Stimulated activated CD4-positive, alpha-beta T cell treated with anti-CD3 and anti-CD28 coated beads, Interleukin-4, amount 100 ng/mL, for 48 hours (primary cell): Measurements from ENCODE around the gene ST6GALNAC6.
"Not testable (repeated sequence)": the region's sequence is repeated elsewhere in the genome, so short reads cannot be mapped to it uniquely, and the experiment has no call there.

Source experiments
- DNase-seq, 2 donors: peaks; one replicate each; pipeline ENCODE4 v3.0.0-alpha.2; 2020; ENCODE audit warnings: low read depth in 2 of 2

Gene ST6GALNAC6

GRCh38 chr9:127873886-127874285 lies 25.5 kb downstream of the ST6GALNAC6 start:
- no peak for DNase-seq

- no peak for DNase-seq
Observed at GRCh38 chr9:127873223-127873691, 26.1 kb downstream of the ST6GALNAC6 start.

- DNase-seq = no peak
Observed at GRCh38 chr9:127872369-127873222, 26.8 kb downstream of the ST6GALNAC6 start.

- no peak for DNase-seq
Observed at GRCh38 chr9:127871531-127871930, 27.9 kb downstream of the ST6GALNAC6 start.

DNA sequence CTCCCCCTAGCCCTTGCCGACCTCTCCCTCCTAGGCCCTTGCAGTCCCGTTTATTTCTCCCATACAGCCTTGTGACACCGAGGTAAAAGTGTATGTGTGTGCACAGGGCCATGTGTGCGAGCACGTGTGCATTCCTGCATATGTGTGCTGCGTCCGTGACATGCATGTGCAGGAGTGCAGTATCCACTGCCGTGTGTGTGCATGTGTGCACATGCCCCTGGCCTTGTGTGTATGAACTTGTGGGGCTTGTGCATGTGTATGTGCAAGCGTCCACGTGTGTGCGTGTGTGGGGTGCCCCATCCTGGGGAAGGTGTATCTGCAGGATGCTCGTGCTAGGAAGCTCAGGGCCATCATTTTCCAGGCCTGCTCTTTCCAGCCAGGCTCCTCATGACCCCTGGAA lies 28.5 kb downstream of the ST6GALNAC6 start:
- DNase-seq = no peak

GRCh38 chr9:127870153-127870491 lies 29.3 kb downstream of the ST6GALNAC6 start:
- not testable (repeated sequence) for DNase-seq

- DNase-seq = peak; percentile 79 to 87
Observed at GRCh38 chr9:127869310-127870152, 29.9 kb downstream of the ST6GALNAC6 start.

DNA sequence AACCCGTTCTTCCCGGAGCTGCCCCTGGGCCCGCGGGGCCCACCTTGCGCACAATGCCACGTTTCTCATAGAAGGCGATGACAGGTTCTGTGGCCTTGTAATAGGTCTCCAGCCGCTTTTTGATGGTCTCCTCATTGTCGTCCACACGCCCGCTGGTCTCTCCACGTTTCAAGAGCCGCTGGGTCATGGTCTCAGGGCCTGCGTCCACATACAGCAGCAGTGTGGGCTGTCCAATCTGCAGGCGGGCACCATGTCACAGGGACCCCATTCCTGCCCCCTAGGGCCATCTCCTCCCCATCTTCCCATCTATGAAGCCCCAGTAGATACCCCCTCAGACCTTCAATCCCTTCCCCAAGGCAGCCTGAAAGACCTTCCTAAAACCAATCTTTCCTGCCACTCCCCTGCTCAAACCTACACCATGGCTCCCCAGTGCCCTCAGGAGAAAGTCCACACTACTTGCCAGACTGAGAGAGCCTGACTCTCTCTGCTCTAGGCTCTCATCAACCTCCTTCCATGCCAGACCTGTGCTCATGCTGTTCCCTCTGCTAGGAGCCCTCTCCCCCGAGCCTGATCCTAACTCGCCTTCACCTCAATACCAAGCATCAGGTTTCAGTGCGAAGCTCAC lies 31.0 kb downstream of the ST6GALNAC6 start:
- no peak for DNase-seq

GRCh38 chr9:127867356-127868277 lies 31.8 kb downstream of the ST6GALNAC6 start:
- DNase-seq = no peak

DNA sequence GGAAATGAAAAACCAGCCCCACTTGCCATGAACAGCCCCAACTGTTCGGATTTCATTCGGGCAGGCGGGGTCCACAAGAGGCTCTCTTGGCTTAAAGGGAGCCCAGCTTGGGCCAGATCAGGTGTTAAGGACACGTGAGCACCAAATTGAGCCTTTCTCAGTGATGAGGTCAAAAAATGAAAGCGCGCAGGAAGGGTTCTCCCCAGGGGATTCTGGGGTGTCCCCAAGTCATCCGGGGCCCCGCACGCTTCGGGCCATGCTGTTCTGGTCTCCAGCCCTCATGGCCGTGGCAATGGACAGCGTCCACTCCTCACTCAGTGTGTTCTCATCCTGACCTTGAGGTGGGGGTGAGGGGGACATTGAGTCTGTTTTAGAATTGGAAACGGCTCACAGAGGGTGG lies 32.9 kb downstream of the ST6GALNAC6 start:
- no peak for DNase-seq

DNA sequence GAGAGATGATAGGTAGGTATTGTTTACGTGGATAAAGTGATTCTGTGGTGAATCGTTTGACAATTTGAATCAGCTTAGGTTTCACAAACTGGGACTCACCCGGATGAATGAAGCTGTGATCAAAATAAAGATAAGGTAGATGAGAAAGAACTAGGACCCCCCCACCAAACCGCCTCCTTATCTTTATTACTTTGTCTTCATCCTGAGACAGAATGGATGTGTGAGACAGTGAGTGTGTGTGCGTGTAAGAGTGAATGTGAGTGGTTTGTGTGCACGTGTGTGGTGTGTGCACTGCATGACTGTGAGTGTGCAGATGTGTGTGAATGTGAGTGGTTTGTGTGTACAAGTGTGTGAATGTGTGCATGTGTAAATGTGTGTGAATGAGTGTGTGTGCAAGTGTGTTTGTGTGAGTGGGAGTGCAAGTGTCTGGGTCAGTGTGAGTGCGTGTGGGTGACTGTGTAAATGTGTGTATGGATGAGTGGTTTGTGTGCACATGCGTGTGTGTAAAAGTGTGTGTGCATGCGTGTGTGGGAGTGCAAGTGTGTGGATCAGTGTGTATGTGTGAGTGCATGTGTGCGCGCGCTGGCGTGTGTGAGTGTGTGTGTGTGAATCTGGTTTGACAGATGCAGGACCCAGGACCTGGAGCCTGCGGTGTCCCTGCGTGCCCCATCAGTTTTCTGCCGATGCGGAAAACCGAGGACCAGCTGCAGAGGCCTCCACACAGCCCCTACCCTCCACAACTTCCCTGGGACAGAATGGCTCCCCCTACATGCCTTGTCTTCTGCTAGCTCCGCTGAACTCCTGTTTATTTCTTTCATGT lies 33.5 kb downstream of the ST6GALNAC6 start:
- DNase-seq = no peak

- DNase-seq = no peak
Observed at GRCh38 chr9:127863191-127863621, 36.2 kb downstream of the ST6GALNAC6 start.

DNA sequence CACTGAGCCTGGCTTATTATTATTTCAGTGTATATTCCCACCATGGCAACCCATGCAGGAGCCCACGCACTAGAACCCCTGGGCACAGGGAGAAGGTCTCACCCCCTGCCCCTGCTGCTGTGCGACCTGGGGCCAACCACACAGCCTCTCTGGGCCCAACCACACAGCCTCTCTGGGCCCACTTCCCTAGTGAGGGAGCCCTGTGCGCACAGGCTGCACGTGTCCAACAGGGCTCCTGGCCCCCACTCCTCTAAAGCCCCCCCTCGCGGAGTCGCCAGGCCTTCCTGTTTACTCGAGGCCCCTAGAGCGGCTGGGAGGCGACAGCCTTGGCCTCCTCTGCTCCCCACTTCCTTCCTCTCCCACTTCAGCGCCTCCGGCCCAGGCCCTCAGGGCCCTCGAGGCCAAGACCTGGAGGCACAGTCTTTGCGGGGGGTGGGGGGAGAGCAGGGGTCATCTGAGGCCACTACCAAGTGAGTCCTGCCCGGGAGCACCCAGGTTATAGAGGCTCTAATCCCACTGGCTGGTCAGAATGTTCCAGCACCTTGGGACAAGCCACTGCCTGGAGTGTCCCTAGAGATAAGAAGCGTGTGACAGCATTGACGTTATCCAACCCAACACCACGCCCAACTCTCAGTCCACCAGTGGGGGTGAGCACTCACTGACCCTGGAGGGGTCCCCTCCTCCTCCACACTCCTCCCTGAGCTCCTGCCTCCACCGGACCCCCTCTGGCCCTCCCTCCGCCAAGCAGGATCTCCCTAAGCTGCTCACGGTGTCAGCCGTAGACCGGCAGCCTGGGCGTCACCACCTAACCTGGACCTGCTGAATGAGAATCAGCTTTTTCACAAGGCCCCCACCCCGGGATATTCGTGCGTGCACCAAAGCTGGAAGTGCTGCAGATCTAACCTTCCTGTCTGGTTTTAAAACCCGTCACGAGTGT lies 37.1 kb downstream of the ST6GALNAC6 start:
- no peak for DNase-seq

DNA sequence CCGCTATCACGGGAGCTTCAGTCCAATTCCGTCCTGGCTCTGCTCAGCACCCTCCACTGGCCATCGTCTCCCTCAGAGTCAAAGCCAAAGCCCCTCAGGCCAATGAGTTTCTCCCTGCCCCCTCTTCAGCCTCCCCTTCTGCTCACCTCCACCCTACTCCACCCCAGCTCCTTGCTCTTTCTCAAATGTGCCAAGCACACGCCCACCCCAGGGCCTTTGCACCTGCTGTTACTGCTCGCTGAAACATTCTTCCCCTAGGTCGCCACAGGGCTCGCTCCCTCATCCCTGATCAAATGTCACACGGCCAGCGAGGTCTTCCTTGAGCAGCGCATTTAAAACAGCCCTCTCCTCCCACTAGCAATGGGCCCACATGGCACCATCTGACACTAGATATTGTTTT lies 38.6 kb downstream of the ST6GALNAC6 start:
- no peak for DNase-seq

DNA sequence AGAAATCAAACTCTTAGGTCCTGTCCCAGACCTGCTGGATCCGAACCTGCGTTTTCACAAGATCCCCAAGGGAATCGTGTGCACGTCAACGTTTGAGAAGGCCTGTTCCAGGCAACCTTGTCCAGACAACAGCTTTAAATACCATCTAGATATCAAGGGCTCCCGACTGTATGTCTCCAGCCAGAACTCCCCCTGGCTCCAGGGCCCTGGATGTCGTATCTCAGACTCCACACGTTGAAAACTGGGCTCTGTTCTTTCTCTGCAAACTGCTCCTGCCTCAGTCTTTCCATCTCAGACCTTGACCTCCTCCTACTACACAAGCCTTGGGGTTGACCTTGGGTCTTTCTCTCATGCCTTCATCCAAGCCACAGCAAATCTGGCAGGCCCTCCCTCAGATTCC lies 39.1 kb downstream of the ST6GALNAC6 start:
- DNase-seq = no peak

DNA sequence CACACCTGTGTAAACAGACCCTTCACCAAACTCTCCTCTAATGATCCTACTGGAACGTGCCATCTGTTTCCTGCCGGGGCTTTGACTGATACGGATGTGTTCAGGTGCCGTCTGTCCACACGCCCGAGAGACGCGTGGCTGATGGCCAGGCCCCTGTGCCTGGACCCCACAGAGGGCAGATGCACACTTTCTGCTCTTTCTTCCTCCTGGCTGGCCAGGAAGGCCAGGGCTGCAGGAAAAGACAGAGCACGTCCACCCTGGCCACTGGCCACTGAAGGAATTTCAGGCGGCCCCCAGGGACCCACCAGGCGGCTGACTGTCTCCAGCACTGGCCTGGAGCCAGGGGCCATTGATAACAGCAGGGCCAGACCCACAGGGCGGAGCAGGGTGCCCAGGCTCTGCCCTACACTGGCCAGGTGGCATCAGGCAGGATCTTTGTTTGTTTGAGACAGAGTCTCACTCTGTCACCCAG lies 41.3 kb downstream of the ST6GALNAC6 start:
- DNase-seq = no peak

DNA sequence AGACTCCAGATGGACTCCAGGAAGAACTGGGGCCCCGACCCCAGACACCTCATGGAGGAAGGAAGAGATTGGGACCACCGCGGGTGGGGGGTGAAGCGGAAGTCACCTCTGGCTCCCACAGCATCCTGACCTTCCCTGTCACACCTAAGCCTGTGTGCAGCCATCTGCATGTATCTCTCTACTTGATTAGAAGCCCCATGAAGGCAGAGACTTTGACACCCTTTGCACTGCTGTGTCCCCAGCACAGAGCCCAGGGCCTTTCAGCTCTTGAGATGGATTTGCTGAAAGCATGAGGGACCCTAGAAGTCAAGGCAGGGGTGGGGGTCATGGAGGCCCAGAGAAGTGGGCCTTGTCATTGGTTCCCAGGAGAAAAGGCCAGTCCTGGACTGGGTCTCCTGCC lies 42.1 kb downstream of the ST6GALNAC6 start:
- no peak for DNase-seq

DNA sequence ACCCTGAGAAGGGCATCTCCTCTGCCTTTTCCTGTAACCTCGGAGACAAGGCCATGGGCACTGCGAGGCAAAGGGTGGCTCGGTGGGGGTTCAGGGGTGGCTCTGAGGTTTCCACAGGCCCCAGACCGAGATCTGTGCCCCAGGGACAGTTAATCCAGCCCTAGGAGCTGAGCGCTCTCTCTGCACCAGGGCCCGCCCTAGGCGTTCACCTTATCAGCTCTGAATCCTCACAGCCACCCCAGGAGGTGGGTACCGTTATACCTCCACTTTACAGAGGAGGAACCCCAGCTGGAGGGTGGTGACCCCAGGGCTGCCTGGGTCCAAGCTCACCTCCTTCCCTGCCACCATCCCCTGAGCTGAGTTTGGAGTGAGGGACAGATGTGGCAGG lies 42.7 kb downstream of the ST6GALNAC6 start:
- no peak for DNase-seq

DNA sequence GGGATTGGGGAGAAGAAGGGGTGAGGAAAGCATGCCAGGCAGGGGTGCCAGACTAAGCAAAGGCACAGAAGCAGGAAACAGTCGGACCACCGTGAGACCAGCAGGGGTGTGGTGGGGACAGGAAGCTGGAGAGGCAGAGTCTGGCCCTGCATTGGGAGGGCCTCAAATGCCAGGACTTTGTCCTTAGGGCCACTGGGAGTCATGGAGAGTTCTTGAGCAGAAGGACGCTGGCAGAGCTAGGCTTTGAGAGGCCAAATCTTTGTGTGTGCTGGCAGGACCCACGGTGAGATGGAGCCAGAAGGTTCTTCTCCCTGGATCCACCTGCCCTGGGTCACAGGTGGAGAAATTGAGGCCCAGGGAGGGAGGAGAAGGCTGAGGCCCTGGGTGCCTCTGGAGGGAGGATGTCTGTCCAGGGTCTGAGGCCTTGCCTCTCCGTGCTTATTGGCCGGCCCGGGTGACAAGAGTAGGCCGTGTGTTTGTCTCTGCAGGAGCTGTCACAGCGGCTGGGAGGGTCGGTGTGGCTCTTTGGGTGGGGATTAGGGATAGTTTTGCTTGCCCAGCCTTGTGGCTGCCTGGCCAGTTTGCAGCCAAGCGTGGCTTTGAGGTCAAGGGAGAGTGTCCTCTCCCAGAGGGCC lies 43.2 kb downstream of the ST6GALNAC6 start:
- DNase-seq = no peak
